ENCODE data around the gene CTSZ. TPM values are rescaled to one million over a fixed set of nuclear protein-coding genes. Genes with fewer than 3 reads are reported as not detected.

CTSZ gene
- total and polyA plus RNA-seq, 2 of the 4 experiments (the other 2 are of a cell fraction): 46.1 to 88.5 TPM

DNA sequence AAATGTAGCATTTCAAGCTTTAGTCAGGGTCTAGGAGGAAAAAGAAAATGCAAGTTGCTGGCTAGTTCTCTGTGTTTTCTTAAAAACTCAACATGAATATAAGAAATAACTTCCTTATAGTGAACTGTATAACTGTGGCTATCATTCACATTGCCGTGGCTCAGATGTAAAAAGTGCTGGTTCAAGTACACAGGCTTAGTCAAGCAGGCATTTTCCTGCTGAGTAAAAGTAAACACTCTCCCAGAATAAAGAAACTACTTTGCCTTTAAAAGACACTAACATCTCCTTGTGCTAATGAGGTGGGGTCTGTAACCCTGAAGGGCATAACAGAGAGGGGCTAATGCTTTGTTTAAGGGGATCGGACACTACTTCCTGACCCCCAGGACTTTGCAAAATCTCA is 21.8 kb upstream of the CTSZ start:
- intact Hi-C loops (cut with micrococcal nuclease): loop anchor here (5.0 kb wide), 1 partner anchor 42 kb away; no protein-coding TSS in a partner anchor
- Histone ChIP-seq H4K91ac (ENCODE audit: insufficient read depth, low read depth, low read length) (no peak overlapping the region), H2AK9ac (replicated peaks; ENCODE audit: low read depth, low read length, poor library complexity) (no peak overlapping the region), H3K79me1 (ENCODE audit: low read depth in 1 of 2, low read length in 2 of 2) (peaks cover 17 to 61% of the 10 kb centered on the region in 2 experiments), H2AFZ (replicated peaks; ENCODE audit: low read length, poor library complexity) (no peak overlapping the region), H3K27me3 (ENCODE audit: control insufficient read depth, insufficient read depth, low read length) (no peaks in the 10 kb centered on the region), H4K20me1 (ENCODE audit: insufficient read depth, low read length) (peaks cover 49% of the 10 kb centered on the region), H3K4me2 (ENCODE audit: low read depth, low read length) (peak overlapping the region; percentile 88), H2BK120ac (ENCODE audit: low read depth, low read length) (no peak overlapping the region), H3K4ac (ENCODE audit: low read depth, low read length) (no peak overlapping the region), H3K56ac (ENCODE audit: extremely low read depth, insufficient read depth, low read length) (peak overlapping the region; percentile 36; the same call in 1 of the 2 replicates), H3K9ac (ENCODE audit: low read depth, low read length) (peak overlapping the region; percentile 36), H3K27ac (ENCODE audit: insufficient read depth, low read length) (peak overlapping the region; percentile 21; the same call in 1 of the 2 replicates), H3K4me3 (ENCODE audit: insufficient read depth, low read depth, low read length) (peak overlapping the region; percentile 38), H2BK20ac (ENCODE audit: low read depth, low read length) (no peak overlapping the region), H4K5ac (ENCODE audit: low read depth, low read length) (no peak overlapping the region), H2BK5ac (ENCODE audit: low read depth, low read length, poor library complexity, severe bottlenecking) (peak overlapping the region; percentile 18), H3K14ac (replicated peaks; ENCODE audit: low read depth, low read length) (peak overlapping the region; percentile 68; the same call in 1 of the 2 replicates), H3K4me1 (ENCODE audit: control insufficient read depth, insufficient read depth, low read length) (peaks cover 9% of the 10 kb centered on the region), H4K8ac (ENCODE audit: low read depth in 2 of 2, low read length in 2 of 2) (no peak overlapping the region), H3K36me3 (ENCODE audit: control insufficient read depth, insufficient read depth, low read length) (peaks cover 23% of the 10 kb centered on the region), H3K23ac (ENCODE audit: low read depth, low read length) (peak overlapping the region; percentile 81), H2AK5ac (ENCODE audit: low read depth, low read length) (no peak overlapping the region), H3K18ac (ENCODE audit: low read depth, low read length) (no peak overlapping the region), H3K9me3 (ENCODE audit: control insufficient read depth, insufficient read depth, low read length) (no peaks in the 10 kb centered on the region), H2BK15ac (ENCODE audit: low read depth, low read length) (no peak overlapping the region), H3K9me1 (ENCODE audit: insufficient read depth, low read length) (peaks cover 12% of the 10 kb centered on the region)
- no TSS peak for BruUV-seq (replicated peaks)
- ChIA-PET CTCF (interaction anchor here (0.5 kb wide), 1 partner anchor 1170 kb away, joined by 3 read pairs; no protein-coding TSS in a partner anchor), POLR2A (ENCODE audit: unreplicated experiment) (interaction anchor here (1.1 kb wide), 1 partner anchor 37 kb away, joined by 3 read pairs; no protein-coding TSS in a partner anchor)
- ATAC-seq (ENCODE audit: low read depth) (no peak), DNase-seq (peak; percentile 25)
- in situ Hi-C loops (cut with MboI; ENCODE audit: low sequenced_read_pairs): loop anchor here (10.0 to 25.0 kb wide), 4 partner anchors 124 to 1642 kb away; partner anchors contain the start of genes ANKRD60 and RBM38
- no CpG with 5 or more reads among the region's 2 CpGs for WGBS, 2 experiments (ENCODE audit: extremely low coverage in 2 of 2, insufficient read length in 1 of 2)
- dilution Hi-C loops (cut with HindIII; ENCODE audit: low sequenced_read_pairs, unreplicated experiment): no loop called here
- no peak for TF ChIP-seq RAD21 (IDR thresholded peaks at IDR 0.05; ENCODE audit: low read length)
- TF ChIP-seq, protein P1, sequence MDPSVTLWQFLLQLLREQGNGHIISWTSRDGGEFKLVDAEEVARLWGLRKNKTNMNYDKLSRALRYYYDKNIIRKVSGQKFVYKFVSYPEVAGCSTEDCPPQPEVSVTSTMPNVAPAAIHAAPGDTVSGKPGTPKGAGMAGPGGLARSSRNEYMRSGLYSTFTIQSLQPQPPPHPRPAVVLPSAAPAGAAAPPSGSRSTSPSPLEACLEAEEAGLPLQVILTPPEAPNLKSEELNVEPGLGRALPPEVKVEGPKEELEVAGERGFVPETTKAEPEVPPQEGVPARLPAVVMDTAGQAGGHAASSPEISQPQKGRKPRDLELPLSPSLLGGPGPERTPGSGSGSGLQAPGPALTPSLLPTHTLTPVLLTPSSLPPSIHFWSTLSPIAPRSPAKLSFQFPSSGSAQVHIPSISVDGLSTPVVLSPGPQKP (IDR thresholded peaks at IDR 0.05; ENCODE audit: borderline replicate concordance, low read depth, low read length): no peak
- no peak for TF ChIP-seq MXI1 (IDR thresholded peaks at IDR 0.05; ENCODE audit: borderline replicate concordance, low read depth, low read length)
- TF ChIP-seq MAZ (IDR thresholded peaks at IDR 0.05; ENCODE audit: borderline replicate concordance, low read depth, low read length): no peak
- no peak for TF ChIP-seq SMC3 (IDR thresholded peaks at IDR 0.05; ENCODE audit: low read depth, low read length)
- TF ChIP-seq RCOR1 (IDR thresholded peaks at IDR 0.05; ENCODE audit: insufficient replicate concordance, low read length): no peak
- no peak for TF ChIP-seq CEBPB (IDR thresholded peaks at IDR 0.05; ENCODE audit: low read depth, low read length)
- no peak for TF ChIP-seq NFE2L2 (IDR thresholded peaks at IDR 0.05; ENCODE audit: low read depth, low read length)
- no peak for TF ChIP-seq POLR2A (IDR thresholded peaks at IDR 0.05; ENCODE audit: low read depth, low read length)
- TF ChIP-seq FOS (IDR thresholded peaks at IDR 0.05; ENCODE audit: low read depth, low read length): no peak
- TF ChIP-seq, protein P2, sequence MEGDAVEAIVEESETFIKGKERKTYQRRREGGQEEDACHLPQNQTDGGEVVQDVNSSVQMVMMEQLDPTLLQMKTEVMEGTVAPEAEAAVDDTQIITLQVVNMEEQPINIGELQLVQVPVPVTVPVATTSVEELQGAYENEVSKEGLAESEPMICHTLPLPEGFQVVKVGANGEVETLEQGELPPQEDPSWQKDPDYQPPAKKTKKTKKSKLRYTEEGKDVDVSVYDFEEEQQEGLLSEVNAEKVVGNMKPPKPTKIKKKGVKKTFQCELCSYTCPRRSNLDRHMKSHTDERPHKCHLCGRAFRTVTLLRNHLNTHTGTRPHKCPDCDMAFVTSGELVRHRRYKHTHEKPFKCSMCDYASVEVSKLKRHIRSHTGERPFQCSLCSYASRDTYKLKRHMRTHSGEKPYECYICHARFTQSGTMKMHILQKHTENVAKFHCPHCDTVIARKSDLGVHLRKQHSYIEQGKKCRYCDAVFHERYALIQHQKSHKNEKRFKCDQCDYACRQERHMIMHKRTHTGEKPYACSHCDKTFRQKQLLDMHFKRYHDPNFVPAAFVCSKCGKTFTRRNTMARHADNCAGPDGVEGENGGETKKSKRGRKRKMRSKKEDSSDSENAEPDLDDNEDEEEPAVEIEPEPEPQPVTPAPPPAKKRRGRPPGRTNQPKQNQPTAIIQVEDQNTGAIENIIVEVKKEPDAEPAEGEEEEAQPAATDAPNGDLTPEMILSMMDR (conservative IDR thresholded peaks at IDR 0.05; ENCODE audit: low read depth, low read length): no peak
- no peak for TF ChIP-seq RFX5 (IDR thresholded peaks at IDR 0.05; ENCODE audit: low read depth, low read length)
- no peak for TF ChIP-seq CHD1 (IDR thresholded peaks at IDR 0.05; ENCODE audit: low read depth, low read length)
- TF ChIP-seq, protein P3, sequence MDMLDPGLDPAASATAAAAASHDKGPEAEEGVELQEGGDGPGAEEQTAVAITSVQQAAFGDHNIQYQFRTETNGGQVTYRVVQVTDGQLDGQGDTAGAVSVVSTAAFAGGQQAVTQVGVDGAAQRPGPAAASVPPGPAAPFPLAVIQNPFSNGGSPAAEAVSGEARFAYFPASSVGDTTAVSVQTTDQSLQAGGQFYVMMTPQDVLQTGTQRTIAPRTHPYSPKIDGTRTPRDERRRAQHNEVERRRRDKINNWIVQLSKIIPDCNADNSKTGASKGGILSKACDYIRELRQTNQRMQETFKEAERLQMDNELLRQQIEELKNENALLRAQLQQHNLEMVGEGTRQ (IDR thresholded peaks at IDR 0.05; ENCODE audit: low read depth, low read length): no peak
- TF ChIP-seq BHLHE40 (IDR thresholded peaks at IDR 0.05; ENCODE audit: low read depth, low read length): no peak
- TF ChIP-seq MAFK (IDR thresholded peaks at IDR 0.05; ENCODE audit: low read depth, low read length): no peak

Data from IMR-90 (cell line).